HG02763 (cell line): ENCODE results near the gene ZNF728.
"Not testable (repeated sequence)": the region's sequence is repeated elsewhere in the genome, so short reads cannot be mapped to it uniquely, and the experiment has no call there.

Experiments
- ATAC-seq: cut with Tn5 transposase; IDR thresholded peaks from one replicate; pipeline ENCODE4 v1.9.1; 2021; ENCODE audit warnings: mild to moderate bottlenecking, moderate library complexity; ENCODE audit not compliant: unreplicated experiment

ZNF728 gene

GRCh38 chr19:23002690-23003422, at the start of gene ZNF728:
ZNF728 (minus strand) TSS chr19:23003176; CDS start chr19:23003030, 146 bp downstream.
- no peak for ATAC-seq

- no peak for ATAC-seq
Observed at GRCh38 chr19:23052349-23052748, 49.4 kb upstream of the ZNF728 start.

DNA sequence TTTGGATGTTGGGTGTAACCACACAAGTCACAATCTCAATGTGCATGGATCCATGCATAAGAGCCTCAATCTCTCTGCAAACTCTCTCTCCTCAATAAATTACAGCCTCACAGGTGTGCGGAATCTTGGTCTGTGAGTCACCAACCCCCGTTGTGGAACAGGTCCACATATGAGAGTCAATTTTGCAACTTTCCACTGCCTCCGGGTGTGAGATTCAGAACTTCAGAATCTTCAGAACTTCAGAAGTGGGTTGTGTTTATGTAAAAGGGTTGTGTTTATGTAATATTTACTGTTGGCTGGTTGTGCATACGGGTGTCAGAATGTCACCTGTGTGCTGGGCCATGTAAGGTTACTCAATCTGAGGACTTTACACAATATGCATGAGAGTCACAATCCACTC, 46.3 kb upstream of the ZNF728 start:
- ATAC-seq: no peak

DNA sequence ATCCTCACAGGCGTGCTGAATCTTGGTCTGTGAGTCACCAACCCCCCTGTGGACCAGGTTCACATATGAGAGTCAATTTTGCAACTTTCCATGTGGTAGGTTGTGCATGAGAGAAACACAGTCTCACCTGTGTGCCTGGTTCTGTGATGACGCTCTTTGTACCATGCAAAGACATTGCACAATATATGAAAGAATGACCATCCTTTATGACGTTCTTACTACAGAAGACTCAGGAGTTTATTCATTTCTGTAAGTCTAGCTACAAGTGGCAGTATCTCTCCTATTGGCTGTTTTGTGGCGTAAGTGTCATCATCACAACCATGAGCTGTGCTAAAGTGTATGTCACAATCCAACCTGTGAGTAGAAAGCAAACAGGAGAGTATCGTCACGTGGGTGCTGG, 43.8 kb upstream of the ZNF728 start:
- ATAC-seq: no peak

- ATAC-seq: no peak
Observed at GRCh38 chr19:23033721-23034120, 30.7 kb upstream of the ZNF728 start.

DNA sequence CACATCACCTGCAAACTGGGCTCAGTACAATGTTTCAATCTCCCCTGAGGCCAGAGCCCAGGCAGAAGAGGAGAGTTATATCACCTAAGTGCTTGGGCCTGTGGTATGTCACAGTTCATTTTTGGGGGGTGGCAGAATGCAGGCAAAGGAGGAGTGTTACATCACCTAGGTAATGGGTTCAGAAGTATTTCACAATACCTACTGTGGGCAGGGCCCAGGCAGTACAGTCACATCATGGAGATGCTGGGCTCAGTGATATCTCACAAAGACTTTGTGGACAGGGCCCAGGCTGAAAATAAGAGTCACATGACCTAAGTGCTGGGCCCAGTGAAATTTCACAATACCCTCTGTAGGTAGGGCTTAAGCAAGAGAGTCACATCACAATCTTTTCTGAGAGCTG, 12.7 kb upstream of the ZNF728 start:
- no peak for ATAC-seq

- not testable (repeated sequence) for ATAC-seq
Observed at GRCh38 chr19:22994957-22995356, 8.0 kb downstream of the ZNF728 start.

DNA sequence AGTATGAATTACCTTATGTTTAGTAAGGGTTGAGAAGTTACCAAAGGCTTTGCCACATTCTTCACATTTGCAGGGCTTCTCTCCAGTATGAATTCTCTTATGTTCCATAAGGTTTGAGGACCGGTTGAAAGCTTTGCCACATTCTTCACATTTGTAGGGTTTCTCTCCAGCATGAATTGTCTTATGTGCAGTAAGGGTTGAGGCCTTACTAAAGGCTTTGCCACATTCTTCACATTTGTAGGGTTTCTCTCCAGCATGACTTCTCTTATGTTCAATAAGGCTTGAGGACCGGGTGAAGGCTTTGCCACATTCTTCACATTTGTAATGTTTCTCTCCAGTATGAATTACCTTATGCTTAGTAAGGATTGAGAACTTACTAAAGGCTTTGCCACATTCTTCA, 26.7 kb downstream of the ZNF728 start:
- no peak for ATAC-seq

GRCh38 chr19:22975546-22976136, 27.3 kb downstream of the ZNF728 start:
- not testable (repeated sequence) for ATAC-seq

GRCh38 chr19:22945560-22945959, 57.4 kb downstream of the ZNF728 start:
- no peak for ATAC-seq

- no peak for ATAC-seq
Observed at GRCh38 chr19:22935151-22935550, 67.8 kb downstream of the ZNF728 start.

DNA sequence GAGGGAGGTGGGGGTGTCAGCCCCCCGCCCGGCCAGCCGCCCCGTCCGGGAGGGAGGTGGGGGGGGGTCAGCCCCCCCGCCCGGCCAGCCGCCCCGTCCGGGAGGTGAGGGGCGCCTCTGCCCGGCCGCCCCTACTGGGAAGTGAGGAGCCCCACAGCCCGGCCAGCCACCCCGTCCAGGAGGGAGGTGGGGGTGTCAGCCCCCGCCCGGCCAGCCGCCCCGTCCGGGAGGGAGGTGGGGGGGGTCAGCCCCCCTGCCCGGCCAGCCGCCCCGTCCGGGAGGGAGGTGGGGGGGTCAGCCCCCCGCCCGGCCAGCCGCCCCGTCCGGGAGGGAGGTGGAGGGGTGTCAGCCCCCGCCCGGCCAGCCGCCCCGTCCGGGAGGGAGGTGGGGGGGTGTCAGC, 75.4 kb downstream of the ZNF728 start:
- not testable (repeated sequence) for ATAC-seq

GRCh38 chr19:22925181-22925580, 77.8 kb downstream of the ZNF728 start:
- ATAC-seq: not testable (repeated sequence)
